ENCODE results near the gene TBX4. TPM values are rescaled to one million over a fixed set of nuclear protein-coding genes. Genes with fewer than 3 reads are reported as not detected.

Gene TBX4
- total and polyA plus RNA-seq, 2 of the 13 experiments (the other 11 are each of a cell fraction or from before 2014, with no cell fraction given): 0.11 to 1.1 TPM

GRCh38 chr17:61414141-61414935 lies 37.9 kb upstream of the TBX4 start (continued):
- peak; percentile 65 for TF ChIP-seq ETV5 (CRISPR knock-in tag; IDR thresholded peaks at IDR 0.05; ENCODE audit: borderline replicate concordance)
- TF ChIP-seq TOE1 (CRISPR knock-in tag; IDR thresholded peaks at IDR 0.05): no peak
- no peak for TF ChIP-seq HOMEZ (CRISPR knock-in tag; IDR thresholded peaks at IDR 0.05; ENCODE audit: low read depth)
- TF ChIP-seq HDAC2 (CRISPR knock-in tag; IDR thresholded peaks at IDR 0.05): peak; percentile 78
- no peak for TF ChIP-seq KLF11 (CRISPR knock-in tag; IDR thresholded peaks at IDR 0.05)
- no peak for TF ChIP-seq GPBP1L1 (CRISPR knock-in tag; IDR thresholded peaks at IDR 0.05)
- no peak for TF ChIP-seq MNT (IDR thresholded peaks at IDR 0.05)
- TF ChIP-seq CAMTA2 (CRISPR knock-in tag; IDR thresholded peaks at IDR 0.05; ENCODE audit: borderline replicate concordance): no peak
- peak; percentile 26; the same call in 1 of the 2 replicates for TF ChIP-seq TFDP1 (CRISPR knock-in tag; IDR thresholded peaks at IDR 0.05; ENCODE audit: borderline replicate concordance)
- TF ChIP-seq ZSCAN22 (CRISPR knock-in tag; IDR thresholded peaks at IDR 0.05): no peak
- no peak for TF ChIP-seq HMG20B (CRISPR knock-in tag; conservative IDR thresholded peaks at IDR 0.05)
- 0 out of 2 replicates have a peak, but pooled peaks have one; percentile 14 for TF ChIP-seq SPEN (CRISPR knock-in tag; IDR thresholded peaks at IDR 0.05; ENCODE audit: low read depth)
- TF ChIP-seq ELF1 (CRISPR knock-in tag; IDR thresholded peaks at IDR 0.05): no peak
- peak; percentile 43; the same call in 1 of the 2 replicates for TF ChIP-seq KAT8 (CRISPR knock-in tag; IDR thresholded peaks at IDR 0.05)
- TF ChIP-seq MLX (CRISPR knock-in tag; IDR thresholded peaks at IDR 0.05): no peak
- TF ChIP-seq ZNF800 (CRISPR knock-in tag; IDR thresholded peaks at IDR 0.05): no peak
- TF ChIP-seq TFDP2 (CRISPR knock-in tag; IDR thresholded peaks at IDR 0.05): 0 out of 2 replicates have a peak, but pooled peaks have one; percentile 27
- no peak for TF ChIP-seq ZNF430 (CRISPR knock-in tag; IDR thresholded peaks at IDR 0.05)
- no peak for TF ChIP-seq TP53 (CRISPR knock-in tag; conservative IDR thresholded peaks at IDR 0.05)

All from HepG2 (cell line).